H1 (cell line): Measurements from ENCODE around the gene DIP2C. TPM values are rescaled to one million over a fixed set of nuclear protein-coding genes. Genes with fewer than 3 reads are reported as not detected.

Source experiments
- CTCF ChIA-PET: fragments of 300-600 bp; sonication (Branson Sonifier 250); formaldehyde crosslinking; loops from one replicate; lab custom pipeline; 2021; ENCODE audit not compliant: partially characterized antibody; lab: Charles Lee
- POLR2A ChIA-PET: fragments of 300-600 bp; sonication (Branson Sonifier 250); formaldehyde crosslinking; loops from one replicate; lab custom pipeline; 2021; ENCODE audit warnings: inconsistent platforms; ENCODE audit not compliant: partially characterized antibody; lab: Charles Lee
- DNase-seq, 2 experiments: peaks; one replicate each; pipeline versions ENCODE4 v3.0.0 to v3.0.0-alpha.2; 2010 to 2022; ENCODE audit warnings: low spot score in 2 of 2, low read depth in 1 of 2, mixed read lengths in 1 of 2
- FAIRE-seq: peaks from 2 replicates; lab custom pipeline; 2011; peaks lifted over from hg19 to GRCh38; lab: Jason Lieb, UNC
- H2AFZ ChIP-seq: 2 replicates; pipeline ENCODE4 v1.8.1; 2012; ENCODE audit warnings: low read length, inconsistent platforms
- H2AK5ac ChIP-seq: 2 replicates; pipeline ENCODE4 v1.6.1; 2013; ENCODE audit warnings: low read depth, low read length
- H2BK120ac ChIP-seq: replicated peaks from 2 replicates; pipeline ENCODE3; 2013; ENCODE audit warnings: low read depth, low read length, inconsistent platforms
- H2BK12ac ChIP-seq: 2 replicates; pipeline ENCODE4 v1.6.1; 2013; ENCODE audit warnings: low read depth, low read length
- H2BK15ac ChIP-seq: 2 replicates; pipeline ENCODE4 v1.6.1; 2013; ENCODE audit warnings: low read length
- H2BK20ac ChIP-seq: 2 replicates; pipeline ENCODE4 v1.6.1; 2013; ENCODE audit warnings: low read length
- H2BK5ac ChIP-seq: 2 replicates; pipeline ENCODE4 v1.6.1; 2013; ENCODE audit warnings: low read depth, low read length
- H3K14ac ChIP-seq: 2 replicates; pipeline ENCODE4 v1.6.1; 2013; ENCODE audit warnings: inconsistent platforms; ENCODE audit not compliant: insufficient read length
- H3K18ac ChIP-seq: 2 replicates; pipeline ENCODE4 v1.6.1; 2013; ENCODE audit warnings: low read length; ENCODE audit errors: extremely low read depth
- H3K23ac ChIP-seq: 2 replicates; pipeline ENCODE4 v1.6.1; 2013; ENCODE audit warnings: inconsistent platforms; ENCODE audit not compliant: insufficient read length
- H3K23me2 ChIP-seq: 2 replicates; pipeline ENCODE4 v1.6.1; 2013; ENCODE audit warnings: low read depth, low read length
- H3K27ac ChIP-seq: 2 replicates; pipeline ENCODE4 v1.6.1; 2011; ENCODE audit warnings: low read depth, low read length, inconsistent platforms
- H3K27me3 ChIP-seq, 4 experiments: replicated peaks in 1 of 4; 1 replicate in 1 of 4; 2 replicates in 3 of 4; pipeline versions ENCODE4 v1.6.1 to v1.8.1; 2011 to 2013; ENCODE audit warnings: low read length in 3 of 4, mild to moderate bottlenecking in 3 of 4, inconsistent platforms in 2 of 4, mixed read lengths in 2 of 4, moderate library complexity in 1 of 4; ENCODE audit not compliant: control insufficient read depth in 3 of 4, insufficient read depth in 3 of 4; ENCODE audit errors: extremely low read depth in 1 of 4
- H3K36me3 ChIP-seq, 4 experiments: 2 replicates each; pipeline versions ENCODE4 v1.6.1 to v1.8.1; 2011 to 2013; ENCODE audit warnings: mild to moderate bottlenecking in 4 of 4, low read length in 3 of 4, moderate library complexity in 2 of 4, control low read depth in 1 of 4, inconsistent platforms in 1 of 4; ENCODE audit not compliant: insufficient read depth in 4 of 4, control insufficient read depth in 2 of 4
- H3K4ac ChIP-seq: replicated peaks from 2 replicates; pipeline ENCODE3; 2013; ENCODE audit warnings: low read length, low read depth, mixed read lengths, inconsistent platforms; ENCODE audit not compliant: insufficient read length
- H3K4me1 ChIP-seq, 4 experiments: replicated peaks in 1 of 4; 1 replicate in 1 of 4; 2 replicates in 3 of 4; pipeline versions ENCODE4 v1.6.1 to v1.8.1; 2011 to 2013; ENCODE audit warnings: low read length in 3 of 4, inconsistent platforms in 2 of 4, mixed read lengths in 1 of 4; ENCODE audit not compliant: insufficient read depth in 4 of 4, control insufficient read depth in 3 of 4
- H3K4me2 ChIP-seq, 2 experiments: 2 replicates each; pipeline versions ENCODE4 v1.6.1 to v1.8.1; 2011 to 2013; ENCODE audit warnings: low read depth in 2 of 2, low read length in 2 of 2, control low read depth in 1 of 2, inconsistent platforms in 1 of 2, mild to moderate bottlenecking in 1 of 2; ENCODE audit not compliant: insufficient read depth in 1 of 2
- H3K4me3 ChIP-seq, 4 experiments: fragments of 200-600, 300-600 bp in 1 of 4; sonication (generic), shearing (Covaris generic), sonication (Bioruptor Twin) in 1 of 4; 2 replicates each; pipeline versions ENCODE4 v1.5.1 to v1.8.1; 2011 to 2016; ENCODE audit warnings: low read length in 4 of 4, low read depth in 3 of 4, control low read depth in 2 of 4, inconsistent platforms in 2 of 4, mild to moderate bottlenecking in 2 of 4, mixed read lengths in 1 of 4, moderate library complexity in 1 of 4; ENCODE audit not compliant: insufficient read depth in 2 of 4; ENCODE audit errors: extremely low read depth in 1 of 4
- H3K56ac ChIP-seq: replicated peaks from 2 replicates; pipeline ENCODE3; 2013; ENCODE audit warnings: low read depth, mild to moderate bottlenecking, mixed read lengths, low read length, inconsistent platforms; ENCODE audit not compliant: insufficient read length
- H3K79me1 ChIP-seq: 2 replicates; pipeline ENCODE4 v1.6.1; 2013; ENCODE audit warnings: low read depth, low read length, control low read depth
- H3K79me2 ChIP-seq, 2 experiments: 2 replicates each; pipeline versions ENCODE4 v1.6.1 to v1.8.1; 2012 to 2013; ENCODE audit warnings: low read length in 2 of 2, mild to moderate bottlenecking in 2 of 2, inconsistent platforms in 1 of 2; ENCODE audit not compliant: insufficient read depth in 2 of 2, control insufficient read depth in 1 of 2
- H3K9ac ChIP-seq, 4 experiments: replicated peaks in 1 of 4; 1 replicate in 1 of 4; 2 replicates in 3 of 4; pipeline versions ENCODE4 v1.6.1 to v1.8.1; 2011 to 2013; ENCODE audit warnings: low read depth in 3 of 4, low read length in 3 of 4, control low read depth in 2 of 4, mild to moderate bottlenecking in 2 of 4, moderate library complexity in 2 of 4, inconsistent platforms in 1 of 4; ENCODE audit errors: extremely low read depth in 1 of 4
- H3K9me3 ChIP-seq, 2 experiments: 2 replicates each; pipeline versions ENCODE4 v1.6.1 to v1.8.1; 2012 to 2013; ENCODE audit warnings: mild to moderate bottlenecking in 2 of 2, moderate library complexity in 2 of 2, control low read depth in 1 of 2, inconsistent platforms in 1 of 2, low read depth in 1 of 2, low read length in 1 of 2, mixed read lengths in 1 of 2; ENCODE audit not compliant: insufficient read depth in 2 of 2
- H4K20me1 ChIP-seq, 2 experiments: replicated peaks in 1 of 2; 2 replicates each; pipeline versions ENCODE3 to v1.8.1; 2011 to 2013; ENCODE audit warnings: inconsistent platforms in 2 of 2, low read length in 2 of 2, mild to moderate bottlenecking in 1 of 2; ENCODE audit not compliant: insufficient read depth in 2 of 2, control insufficient read depth in 1 of 2
- H4K5ac ChIP-seq: 2 replicates; pipeline ENCODE4 v1.6.1; 2013; ENCODE audit warnings: low read length, low read depth, mixed read lengths, inconsistent platforms; ENCODE audit not compliant: insufficient read length
- H4K8ac ChIP-seq: 2 replicates; pipeline ENCODE4 v1.8.0; 2013; ENCODE audit warnings: mild to moderate bottlenecking, moderate library complexity, low read length, inconsistent platforms; ENCODE audit not compliant: insufficient read depth; ENCODE audit errors: extremely low read depth
- H4K91ac ChIP-seq: replicated peaks from 2 replicates; pipeline ENCODE3; 2013; ENCODE audit warnings: low read length, mixed read lengths, inconsistent platforms; ENCODE audit not compliant: insufficient read length
- ATF2 ChIP-seq: IDR thresholded peaks from 2 replicates; pipeline ENCODE4 v1.6.1; 2012; ENCODE audit warnings: low read length, inconsistent platforms
- CREB1 ChIP-seq: IDR thresholded peaks from 2 replicates; pipeline ENCODE4 v1.6.1; 2012; ENCODE audit warnings: inconsistent platforms
- EGR1 ChIP-seq: IDR thresholded peaks from 2 replicates; pipeline ENCODE4 v1.6.1; 2011; ENCODE audit warnings: low read depth, low read length, borderline replicate concordance
- HDAC6 ChIP-seq: IDR thresholded peaks from one replicate; pipeline ENCODE4 v1.7.1; 2012; ENCODE audit warnings: low read depth, mild to moderate bottlenecking, inconsistent platforms, low read length, moderate library complexity
- POLR2A ChIP-seq, 2 experiments: IDR thresholded peaks; 1 replicate in 1 of 2; 2 replicates in 1 of 2; pipeline ENCODE4 v1.6.1; 2011; ENCODE audit warnings: low read depth in 2 of 2, low read length in 2 of 2, mild to moderate bottlenecking in 2 of 2; ENCODE audit errors: control extremely low read depth in 1 of 2
- POU5F1 ChIP-seq: IDR thresholded peaks from 2 replicates; pipeline ENCODE4 v1.6.1; 2011; ENCODE audit warnings: low read depth, mild to moderate bottlenecking, low read length, moderate library complexity
- RNF2 ChIP-seq: fragments of 200-900, 300-1000 bp; sonication (generic); IDR thresholded peaks from 2 replicates; pipeline ENCODE4 v1.7.1; 2016; ENCODE audit warnings: borderline replicate concordance, low read depth, mild to moderate bottlenecking, antibody characterized with exemption, low read length; ENCODE audit not compliant: poor library complexity, severe bottlenecking; ENCODE audit errors: missing control alignments
- SIN3A ChIP-seq, 2 experiments: IDR thresholded peaks in 1 of 2; conservative IDR thresholded peaks in 1 of 2; 2 replicates each; pipeline ENCODE4 v1.6.1; 2011 to 2012; ENCODE audit warnings: low read length in 2 of 2, improper control_type of control experiment in 1 of 2, low read depth in 1 of 2, mild to moderate bottlenecking in 1 of 2
- SP1 ChIP-seq: IDR thresholded peaks from 2 replicates; pipeline ENCODE4 v1.6.1; 2011; ENCODE audit warnings: low read depth, low read length
- SP2 ChIP-seq: IDR thresholded peaks from 2 replicates; pipeline ENCODE4 v1.6.1; 2012; ENCODE audit warnings: mild to moderate bottlenecking, low read length, inconsistent platforms
- SP4 ChIP-seq: IDR thresholded peaks from 2 replicates; pipeline ENCODE4 v1.6.1; 2012; ENCODE audit warnings: low read length, inconsistent platforms
- WGBS, 2 experiments: shearing (Covaris generic) in 1 of 2; methylation state at CpG; one replicate each; pipeline versions ENCODE4 v1.1.6 to v1.1.7; 2013 to 2015; ENCODE audit warnings: low lambda C conversion rate in 2 of 2, mixed read lengths in 2 of 2, inconsistent platforms in 1 of 2, low coverage in 1 of 2, missing lambda C conversion rate in 1 of 2; ENCODE audit not compliant: insufficient replicate concordance in 2 of 2, insufficient coverage in 1 of 2, insufficient read length in 1 of 2; ENCODE audit errors: extremely low coverage in 1 of 2, missing lambda C conversion rate in 1 of 2; 5-methylcytosine and 5-hydroxymethylcytosine counted together
- polyA plus RNA-seq, 7 experiments: library from polyadenylated mRNA; depleted of rRNA in 3 of 7; stranded (reverse) in 5 of 7; unstranded in 2 of 7; fragments of >200 nt in 5 of 7; fragments of 200-250 nt in 2 of 7; gene quantifications; 1 replicate in 5 of 7; 2 replicates in 1 of 7; 4 replicates in 1 of 7; pipeline versions ENCODE4 v1.2.1 to v1.2.3, GENCODE V29; 2011 to 2013; ENCODE audit warnings: missing spikeins in 2 of 7, mixed read lengths in 2 of 7
- total RNA-seq: library from RNA; stranded (reverse); fragmentation: NEBNext Ultra II Directional; extraction: Animal tissue kit (Norgen Biotek cat#: 25700); gene quantifications from 2 replicates; pipeline ENCODE4 v1.2.1, GENCODE V29; 2021

The DIP2C gene
- total and polyA plus RNA-seq, 2 of the 8 experiments (the other 6 are each of a cell fraction or from before 2014, with no cell fraction given) = 3.8 to 9.3 TPM

DNA sequence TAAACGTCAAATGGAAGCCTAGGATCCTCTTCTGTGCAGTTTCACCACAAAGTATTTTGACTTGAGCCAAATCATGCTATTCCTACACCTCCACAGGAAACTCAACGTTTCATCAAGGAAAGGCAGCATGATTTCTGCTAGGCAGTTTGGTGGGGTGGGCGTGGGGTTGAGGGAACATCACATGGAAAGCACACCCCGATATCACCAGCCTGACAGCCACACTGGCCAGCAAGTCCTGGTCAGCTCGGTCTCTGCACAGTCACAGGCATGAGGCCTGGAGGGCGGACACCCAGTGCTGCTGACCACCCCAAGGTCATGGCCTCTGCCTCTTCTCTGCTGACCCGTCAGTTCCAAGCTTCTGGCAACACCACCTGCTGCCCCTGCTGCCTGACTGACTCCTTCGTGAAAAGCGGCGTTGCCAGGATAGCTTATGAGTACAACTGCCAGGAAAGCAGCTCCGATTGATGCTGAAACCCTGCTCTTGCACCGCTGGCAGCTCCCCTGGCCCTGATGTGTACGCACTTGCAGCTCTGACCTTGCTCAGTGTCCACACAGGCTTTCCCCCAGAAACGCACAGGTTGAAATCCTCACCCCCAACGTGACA, 171.5 kb downstream of the DIP2C start:
- Histone ChIP-seq H3K4me2 (no peak overlapping the region), H4K20me1 (peaks cover 2 to 11% of the 10 kb centered on the region in 2 experiments), H3K9me3 (no peaks in the 10 kb centered on the region), H3K4me3 (no peak overlapping the region), H3K23ac (no peak overlapping the region), H2AFZ (no peak overlapping the region), H2BK15ac (no peak overlapping the region), H3K4ac (no peak overlapping the region), H3K27me3 (no peaks in the 10 kb centered on the region), H2AK5ac (no peak overlapping the region), H3K56ac (no peak overlapping the region), H2BK5ac (no peak overlapping the region), H4K91ac (no peak overlapping the region), H4K8ac (peak overlapping the region; percentile 18; the same call in 1 of the 2 replicates), H3K23me2 (no peaks in the 10 kb centered on the region), H2BK20ac (no peak overlapping the region), H3K9ac (no peak overlapping the region), H3K27ac (no peak overlapping the region), H3K4me1 (no peaks in the 10 kb centered on the region; a peak in 2 of 7 replicates), H3K14ac (no peak overlapping the region), H2BK120ac (no peak overlapping the region), H4K5ac (no peak overlapping the region), H3K79me2 (no peaks in the 10 kb centered on the region), H3K79me1 (peaks cover 3% of the 10 kb centered on the region; the same call in 1 of the 2 replicates), H3K18ac (no peak overlapping the region)
- POLR2A ChIA-PET = interaction anchor here (0.6 kb wide), 1 partner anchor 176 kb away, joined by 3 read pairs; no protein-coding TSS in a partner anchor
- DNase-seq = no peak
- CTCF ChIA-PET = interaction anchor here (0.6 to 1.8 kb wide), 4 partner anchors 9 to 20 kb away, joined by 3 to 8 read pairs (median 3); no protein-coding TSS in a partner anchor
- 88% methylated on average over 13 of the region's 15 CpGs; no CpG with 5 or more reads in 1 of the 2 experiments for WGBS, 2 experiments
- FAIRE-seq = no peak
- no peak for TF ChIP-seq RNF2
- no peak for TF ChIP-seq SIN3A (conservative IDR thresholded peaks at IDR 0.05 in 1 of 2, IDR thresholded peaks at IDR 0.05 in 1 of 2; ENCODE audit: low read depth in 1 of 2, low read length in 2 of 2)
- no peak for TF ChIP-seq EGR1
- no peak for TF ChIP-seq POLR2A (IDR thresholded peaks at IDR 0.05; ENCODE audit: control extremely low read depth in 1 of 2, low read depth in 2 of 2, low read length in 2 of 2)
- TF ChIP-seq ATF2 = no peak
- TF ChIP-seq SP1 = no peak
- no peak for TF ChIP-seq POU5F1
- TF ChIP-seq HDAC6 = no peak
- no peak for TF ChIP-seq CREB1
- TF ChIP-seq SP4 = no peak
- TF ChIP-seq SP2 = no peak
- TF ChIP-seq, all 59 proteins: peak for 0
- H2BK12ac ChIP-seq = no peak overlapping the region
- H3K36me3 ChIP-seq = no peaks in the 10 kb centered on the region
